Measurements from ENCODE around the gene ZNF19. TPM values are rescaled to one million over a fixed set of nuclear protein-coding genes. Genes with fewer than 3 reads are reported as not detected.

The ZNF19 gene
- total RNA-seq, 1 experiment from 2014 or later = 2.6 TPM

GRCh38 chr16:71473891-71474290 lies 15.2 kb downstream of the ZNF19 start:
- TF ChIP-seq EZH2 (IDR thresholded peaks at IDR 0.05; ENCODE audit: borderline replicate concordance, low read depth, low read length, poor library complexity, severe bottlenecking) (no peak), CTCF (conservative IDR thresholded peaks at IDR 0.05; ENCODE audit: low read depth, low read length) (no peak)
- H3K27me3 ChIP-seq (replicated peaks; ENCODE audit: insufficient read depth, low read depth, low read length, poor library complexity) = no peaks in the 10 kb centered on the region
- ChIA-PET CTCF (no interaction called here), POLR2A (ENCODE audit: low non-redundant PET) (no interaction called here)
- intact Hi-C loops (cut with micrococcal nuclease; ENCODE audit: unreplicated experiment) = no loop called here
- no TSS peak for BruUV-seq (replicated peaks)
- DNase-seq (ENCODE audit: low spot score) = no peak
- no peak overlapping the region for H3K27ac ChIP-seq (ENCODE audit: low read depth, low read length, poor library complexity, severe bottlenecking)
- no peak overlapping the region for H3K4me3 ChIP-seq (ENCODE audit: low read depth, low read length, poor library complexity, severe bottlenecking)
- H3K9me3 ChIP-seq (ENCODE audit: low read depth, low read length, poor library complexity, severe bottlenecking) = no peaks in the 10 kb centered on the region
- no peaks in the 10 kb centered on the region for H3K36me3 ChIP-seq (ENCODE audit: insufficient read depth, low read length, poor library complexity, severe bottlenecking)
- H3K4me1 ChIP-seq (ENCODE audit: insufficient read depth, low read length, poor library complexity, severe bottlenecking) = no peaks in the 10 kb centered on the region

GRCh38 chr16:71472931-71473330 lies 16.2 kb downstream of the ZNF19 start:
- H3K9me3 ChIP-seq (ENCODE audit: low read depth, low read length, poor library complexity, severe bottlenecking) = no peaks in the 10 kb centered on the region
- no peaks in the 10 kb centered on the region for H3K36me3 ChIP-seq (ENCODE audit: insufficient read depth, low read length, poor library complexity, severe bottlenecking)
- intact Hi-C loops (cut with micrococcal nuclease; ENCODE audit: unreplicated experiment) = no loop called here
- TF ChIP-seq EZH2 (IDR thresholded peaks at IDR 0.05; ENCODE audit: borderline replicate concordance, low read depth, low read length, poor library complexity, severe bottlenecking) = no peak
- BruUV-seq (replicated peaks) = no TSS peak
- DNase-seq (ENCODE audit: low spot score) = no peak
- POLR2A ChIA-PET (ENCODE audit: low non-redundant PET) = no interaction called here
- H3K4me1 ChIP-seq (ENCODE audit: insufficient read depth, low read length, poor library complexity, severe bottlenecking) = no peaks in the 10 kb centered on the region
- no peak overlapping the region for H3K4me3 ChIP-seq (ENCODE audit: low read depth, low read length, poor library complexity, severe bottlenecking)
- CTCF ChIA-PET = no interaction called here
- H3K27me3 ChIP-seq (replicated peaks; ENCODE audit: insufficient read depth, low read depth, low read length, poor library complexity) = no peaks in the 10 kb centered on the region
- H3K27ac ChIP-seq (ENCODE audit: low read depth, low read length, poor library complexity, severe bottlenecking) = no peak overlapping the region

GRCh38 chr16:71472051-71472450 lies 17.1 kb downstream of the ZNF19 start:
- no TSS peak for BruUV-seq (replicated peaks)
- Histone ChIP-seq H3K4me3 (ENCODE audit: low read depth, low read length, poor library complexity, severe bottlenecking) (no peak overlapping the region), H3K36me3 (ENCODE audit: insufficient read depth, low read length, poor library complexity, severe bottlenecking) (no peaks in the 10 kb centered on the region), H3K27ac (ENCODE audit: low read depth, low read length, poor library complexity, severe bottlenecking) (no peak overlapping the region), H3K4me1 (ENCODE audit: insufficient read depth, low read length, poor library complexity, severe bottlenecking) (no peaks in the 10 kb centered on the region), H3K27me3 (replicated peaks; ENCODE audit: insufficient read depth, low read depth, low read length, poor library complexity) (no peaks in the 10 kb centered on the region), H3K9me3 (ENCODE audit: low read depth, low read length, poor library complexity, severe bottlenecking) (no peaks in the 10 kb centered on the region)
- intact Hi-C loops (cut with micrococcal nuclease; ENCODE audit: unreplicated experiment) = no loop called here
- POLR2A ChIA-PET (ENCODE audit: low non-redundant PET) = no interaction called here
- CTCF ChIA-PET = no interaction called here
- TF ChIP-seq EZH2 (IDR thresholded peaks at IDR 0.05; ENCODE audit: borderline replicate concordance, low read depth, low read length, poor library complexity, severe bottlenecking) (no peak), CTCF (conservative IDR thresholded peaks at IDR 0.05; ENCODE audit: low read depth, low read length) (no peak)
- no peak for DNase-seq (ENCODE audit: low spot score)

GRCh38 chr16:71467810-71468209 lies 21.3 kb downstream of the ZNF19 start:
- CTCF ChIA-PET = interaction anchor here (0.6 kb wide), 1 partner anchor 32 kb away, joined by 6 read pairs; no protein-coding TSS in a partner anchor
- Histone ChIP-seq H3K4me3 (ENCODE audit: low read depth, low read length, poor library complexity, severe bottlenecking) (no peak overlapping the region), H3K36me3 (ENCODE audit: insufficient read depth, low read length, poor library complexity, severe bottlenecking) (no peaks in the 10 kb centered on the region), H3K9me3 (ENCODE audit: low read depth, low read length, poor library complexity, severe bottlenecking) (no peaks in the 10 kb centered on the region), H3K27me3 (replicated peaks; ENCODE audit: insufficient read depth, low read depth, low read length, poor library complexity) (no peaks in the 10 kb centered on the region), H3K4me1 (ENCODE audit: insufficient read depth, low read length, poor library complexity, severe bottlenecking) (no peaks in the 10 kb centered on the region), H3K27ac (ENCODE audit: low read depth, low read length, poor library complexity, severe bottlenecking) (no peak overlapping the region)
- POLR2A ChIA-PET (ENCODE audit: low non-redundant PET) = no interaction called here
- intact Hi-C loops (cut with micrococcal nuclease; ENCODE audit: unreplicated experiment) = no loop called here
- peak; percentile 35 for DNase-seq (ENCODE audit: low spot score)
- no TSS peak for BruUV-seq (replicated peaks)
- no peak for TF ChIP-seq EZH2 (IDR thresholded peaks at IDR 0.05; ENCODE audit: borderline replicate concordance, low read depth, low read length, poor library complexity, severe bottlenecking)
- no peak for TF ChIP-seq CTCF (conservative IDR thresholded peaks at IDR 0.05; ENCODE audit: low read depth, low read length)
